CD4-positive, alpha-beta T cell (primary cell): Measurements from ENCODE around the gene SELENOV. TPM values are rescaled to one million over a fixed set of nuclear protein-coding genes. Genes with fewer than 3 reads are reported as not detected.

Experiments used
- ATAC-seq: fragments of 200-7000 bp; cut with Tn5 transposase; one replicate; pipeline ENCODE4 v1.10.0; 2022; ENCODE audit warnings: mild to moderate bottlenecking; ENCODE audit not compliant: poor library complexity
- CTCF ChIA-PET: fragments of 350-600 bp; sonication (Branson Sonifier 250); formaldehyde crosslinking; loops from one replicate; lab custom pipeline; 2021; ENCODE audit warnings: antibody characterized with exemption, inconsistent platforms; lab: Charles Lee
- POLR2A ChIA-PET: fragments of 350-600 bp; sonication (Branson Sonifier 250); formaldehyde crosslinking; loops from one replicate; lab custom pipeline; 2021; ENCODE audit warnings: antibody characterized with exemption, inconsistent platforms; lab: Charles Lee
- DNase-seq, 14 experiments: peaks; one replicate each; pipeline ENCODE4 v3.0.0-alpha.2; 2013 to 2020; ENCODE audit warnings: mixed read lengths in 2 of 14
- H3K27ac ChIP-seq, 2 donors: one replicate each; pipeline versions ENCODE4 v1.5.1 to v1.7.0; 2013; ENCODE audit warnings: low read length in 2 of 2, low read depth in 1 of 2, mild to moderate bottlenecking in 1 of 2
- H3K27me3 ChIP-seq, 2 experiments: 1 replicate in 1 of 2; 2 replicates in 1 of 2; pipeline versions ENCODE4 v1.6.1 to v1.7.0; 2013; ENCODE audit warnings: low read length in 2 of 2, control low read depth in 1 of 2, mild to moderate bottlenecking in 1 of 2, moderate library complexity in 1 of 2; ENCODE audit not compliant: insufficient read depth in 2 of 2, control insufficient read depth in 1 of 2
- H3K36me3 ChIP-seq: one replicate; pipeline ENCODE4 v1.6.1; 2013; ENCODE audit warnings: low read length, control low read depth; ENCODE audit not compliant: insufficient read depth
- H3K4me1 ChIP-seq: one replicate; pipeline ENCODE4 v1.6.1; 2013; ENCODE audit warnings: low read length, control low read depth; ENCODE audit not compliant: insufficient read depth
- H3K4me3 ChIP-seq: one replicate; pipeline ENCODE4 v1.5.1; 2013; ENCODE audit warnings: mild to moderate bottlenecking, low read length, moderate library complexity
- H3K9me3 ChIP-seq, 2 experiments: 1 replicate in 1 of 2; 2 replicates in 1 of 2; pipeline versions ENCODE4 v1.6.1 to v1.7.0; 2013; ENCODE audit warnings: low read length in 2 of 2, mild to moderate bottlenecking in 2 of 2, control low read depth in 1 of 2, moderate library complexity in 1 of 2; ENCODE audit not compliant: control insufficient read depth in 1 of 2, insufficient read depth in 1 of 2
- H3K27ac Mint-ChIP-seq: one replicate; pipeline ENCODE4 v1.8.0; 2020; ENCODE audit warnings: mixed read lengths
- H3K27me3 Mint-ChIP-seq: one replicate; pipeline ENCODE4 v1.8.0; 2021; ENCODE audit warnings: mixed read lengths
- H3K36me3 Mint-ChIP-seq: one replicate; pipeline ENCODE4 v1.8.0; 2021; ENCODE audit warnings: low read depth, mixed read lengths
- H3K4me1 Mint-ChIP-seq: one replicate; pipeline ENCODE4 v1.8.0; 2021; ENCODE audit warnings: low read depth, mixed read lengths
- H3K4me3 Mint-ChIP-seq: one replicate; pipeline ENCODE4 v1.8.0; 2020; ENCODE audit warnings: mild to moderate bottlenecking, mixed read lengths
- H3K9me3 Mint-ChIP-seq: one replicate; pipeline ENCODE4 v1.8.0; 2020; ENCODE audit warnings: mixed read lengths
- intact Hi-C, 2 experiments: fragments of 100-400 bp; cut with DNase I in 1 of 2; cut with micrococcal nuclease in 1 of 2; formaldehyde crosslinking; loops; one replicate each; pipeline versions ENCODE4 v1.15.1 to v1.9.0; 2023 to 2025; cut with DNase I, micrococcal nuclease
- total RNA-seq, 174 experiments: library from RNA in 2 of 174; stranded (reverse) in 2 of 174; gene quantifications; one replicate each; pipeline ENCODE4 v1.2.3 and lab custom pipeline; 2021 to 2026
- TF ChIP-seq, protein P1 (sequence below): fragments of 200-600 bp; IDR thresholded peaks from one replicate; pipeline ENCODE4 v1.8.0; 2022; ENCODE audit warnings: antibody characterized with exemption, mild to moderate bottlenecking

Gene SELENOV
- total RNA-seq, 2 experiments from 2014 or later, result not detected

DNA sequence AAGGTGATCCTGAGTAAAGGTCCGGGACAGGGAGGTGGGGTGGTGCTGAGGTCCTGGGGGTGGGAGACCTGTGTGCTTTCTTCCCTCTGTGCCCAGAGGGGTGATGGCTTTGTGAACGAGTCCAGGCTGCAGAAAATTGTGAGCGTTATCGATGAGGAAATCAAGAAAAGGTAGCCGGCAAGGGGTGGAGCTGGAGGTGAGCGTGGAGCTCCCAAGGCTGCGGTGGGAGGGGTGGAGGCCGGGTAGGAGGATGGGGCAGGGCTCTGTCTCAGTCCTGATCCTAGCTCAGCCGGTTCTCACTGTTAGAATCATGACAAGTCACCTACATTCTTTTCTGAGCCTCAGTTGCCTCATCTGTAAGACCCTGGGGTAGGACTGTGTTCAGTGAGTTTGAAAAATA is 4.0 kb downstream of the SELENOV start:
- no peak overlapping the region for H3K4me3 ChIP-seq
- CTCF ChIA-PET, result no interaction called here
- intact Hi-C loops, result no loop called here
- no peak overlapping the region for H3K4me3 Mint-ChIP-seq
- DNase-seq (no peak), ATAC-seq (no peak)
- H3K4me1 Mint-ChIP-seq, result peaks cover 19% of the 10 kb centered on the region
- H3K9me3 ChIP-seq, result peaks cover 0 to 20% of the 10 kb centered on the region in 2 experiments
- H3K27me3 ChIP-seq, result peaks cover 24 to 29% of the 10 kb centered on the region in 2 experiments
- peaks cover 38% of the 10 kb centered on the region for H3K27me3 Mint-ChIP-seq
- no peak overlapping the region for H3K27ac ChIP-seq
- POLR2A ChIA-PET, result interaction anchor here (1.1 kb wide), 1 partner anchor 74 kb away, joined by 3 read pairs; the partner anchor contains the start of gene SUPT5H
- H3K9me3 Mint-ChIP-seq, result no peaks in the 10 kb centered on the region
- TF ChIP-seq, protein P1, sequence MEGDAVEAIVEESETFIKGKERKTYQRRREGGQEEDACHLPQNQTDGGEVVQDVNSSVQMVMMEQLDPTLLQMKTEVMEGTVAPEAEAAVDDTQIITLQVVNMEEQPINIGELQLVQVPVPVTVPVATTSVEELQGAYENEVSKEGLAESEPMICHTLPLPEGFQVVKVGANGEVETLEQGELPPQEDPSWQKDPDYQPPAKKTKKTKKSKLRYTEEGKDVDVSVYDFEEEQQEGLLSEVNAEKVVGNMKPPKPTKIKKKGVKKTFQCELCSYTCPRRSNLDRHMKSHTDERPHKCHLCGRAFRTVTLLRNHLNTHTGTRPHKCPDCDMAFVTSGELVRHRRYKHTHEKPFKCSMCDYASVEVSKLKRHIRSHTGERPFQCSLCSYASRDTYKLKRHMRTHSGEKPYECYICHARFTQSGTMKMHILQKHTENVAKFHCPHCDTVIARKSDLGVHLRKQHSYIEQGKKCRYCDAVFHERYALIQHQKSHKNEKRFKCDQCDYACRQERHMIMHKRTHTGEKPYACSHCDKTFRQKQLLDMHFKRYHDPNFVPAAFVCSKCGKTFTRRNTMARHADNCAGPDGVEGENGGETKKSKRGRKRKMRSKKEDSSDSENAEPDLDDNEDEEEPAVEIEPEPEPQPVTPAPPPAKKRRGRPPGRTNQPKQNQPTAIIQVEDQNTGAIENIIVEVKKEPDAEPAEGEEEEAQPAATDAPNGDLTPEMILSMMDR, result no peak
- no peaks in the 10 kb centered on the region for H3K36me3 Mint-ChIP-seq
- no peaks in the 10 kb centered on the region for H3K36me3 ChIP-seq
- peaks cover 19% of the 10 kb centered on the region for H3K4me1 ChIP-seq
- H3K27ac Mint-ChIP-seq, result no peak overlapping the region

DNA sequence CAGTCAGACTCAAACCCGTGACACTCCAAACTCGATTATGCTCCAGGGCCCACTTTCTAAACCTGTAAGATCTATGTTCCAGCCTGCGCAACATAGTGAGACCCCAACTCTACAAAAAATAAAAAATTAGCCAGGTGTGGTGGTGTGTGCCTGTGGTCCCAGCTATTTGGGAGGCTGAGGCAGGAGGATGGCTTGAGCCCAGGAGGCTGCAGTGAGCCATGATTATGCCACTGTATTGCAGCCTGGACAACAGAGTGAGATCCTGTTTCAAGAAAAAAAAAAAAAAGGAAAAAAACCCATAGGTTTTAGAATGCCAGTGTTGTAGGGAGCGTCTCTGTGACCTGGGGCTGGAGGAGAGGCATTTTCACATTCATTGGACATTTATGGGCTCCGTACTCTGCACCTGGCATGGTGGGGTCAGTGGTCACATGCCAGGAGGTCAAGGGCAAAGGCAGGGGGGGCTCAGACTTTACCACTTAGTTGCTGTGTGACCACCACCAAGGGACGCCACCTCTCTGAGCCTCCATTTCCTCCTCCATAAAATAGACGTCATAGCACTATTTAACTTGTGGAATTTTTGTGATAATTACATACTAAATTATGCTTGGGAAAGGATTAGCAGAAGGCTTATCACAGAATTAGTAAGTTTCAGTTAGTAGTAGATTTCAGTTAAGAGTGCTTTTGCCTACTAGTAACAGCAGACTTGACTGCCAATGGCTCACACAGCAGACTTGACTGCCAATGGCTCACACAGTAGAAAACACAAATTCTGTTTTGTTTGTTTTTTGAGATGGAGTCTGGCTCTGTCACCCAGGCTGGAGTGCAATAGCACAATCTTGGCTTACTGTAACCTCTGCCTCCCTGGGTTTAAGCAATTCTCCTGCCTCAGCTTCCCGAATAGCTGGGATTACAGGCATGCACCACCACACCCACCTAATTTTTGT is 5.9 kb downstream of the SELENOV start:
- no peaks in the 10 kb centered on the region for H3K36me3 Mint-ChIP-seq
- TF ChIP-seq, protein P1, result no peak
- no peak overlapping the region for H3K27ac Mint-ChIP-seq
- peaks cover 13% of the 10 kb centered on the region for H3K4me1 Mint-ChIP-seq
- ChIA-PET CTCF (no interaction called here), POLR2A (no interaction called here)
- no peaks in the 10 kb centered on the region for H3K9me3 Mint-ChIP-seq
- H3K36me3 ChIP-seq, result no peaks in the 10 kb centered on the region
- H3K27ac ChIP-seq, result no peak overlapping the region
- peaks cover 6 to 11% of the 10 kb centered on the region in 2 experiments for H3K27me3 ChIP-seq
- ATAC-seq (no peak), DNase-seq (no peak)
- H3K27me3 Mint-ChIP-seq, result peaks cover 21% of the 10 kb centered on the region
- H3K4me3 Mint-ChIP-seq, result no peak overlapping the region
- H3K9me3 ChIP-seq, result peaks cover 0 to 4% of the 10 kb centered on the region in 2 experiments
- intact Hi-C loops, result no loop called here
- peaks cover 6% of the 10 kb centered on the region for H3K4me1 ChIP-seq
- no peak overlapping the region for H3K4me3 ChIP-seq

DNA sequence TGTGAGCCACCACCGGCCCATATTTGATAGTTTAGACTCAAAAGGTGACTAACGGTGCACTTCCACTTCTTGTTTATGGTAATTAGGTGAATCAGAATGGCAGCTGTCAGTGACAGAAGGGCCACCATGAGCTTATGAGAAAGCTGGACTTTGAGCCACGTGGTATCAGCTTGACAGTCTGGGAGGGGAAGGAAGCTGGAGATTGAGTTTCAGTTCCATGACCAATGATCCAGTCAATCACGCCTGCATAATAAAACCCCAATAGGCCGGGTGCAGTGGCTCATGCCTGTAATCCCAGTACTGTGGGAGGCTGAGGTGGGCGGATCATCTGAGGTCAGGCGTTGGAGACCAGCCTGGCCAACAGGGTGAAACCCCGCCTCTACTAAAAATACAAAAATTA is 9.6 kb downstream of the SELENOV start:
- peaks cover 7% of the 10 kb centered on the region for H3K4me1 Mint-ChIP-seq
- intact Hi-C loops, result no loop called here
- H3K4me1 ChIP-seq, result no peaks in the 10 kb centered on the region
- TF ChIP-seq, protein P1, result no peak
- no peaks in the 10 kb centered on the region for H3K9me3 Mint-ChIP-seq
- peaks cover 4% of the 10 kb centered on the region for H3K36me3 Mint-ChIP-seq
- H3K27me3 Mint-ChIP-seq, result no peaks in the 10 kb centered on the region
- H3K36me3 ChIP-seq, result no peaks in the 10 kb centered on the region
- no peak overlapping the region for H3K27ac ChIP-seq
- no peak overlapping the region for H3K27ac Mint-ChIP-seq
- no peak overlapping the region for H3K4me3 Mint-ChIP-seq
- ChIA-PET POLR2A (no interaction called here), CTCF (interaction anchor here (0.9 to 1.2 kb wide), 2 partner anchors 9 to 21 kb away, joined by 3 read pairs; no protein-coding TSS in a partner anchor)
- peak in 3 of 14 experiments; percentile 21 to 59 (median 50) for DNase-seq
- H3K4me3 ChIP-seq, result no peak overlapping the region
- ATAC-seq, result no peak
- H3K9me3 ChIP-seq, result no peaks in the 10 kb centered on the region
- no peaks in the 10 kb centered on the region for H3K27me3 ChIP-seq
